Mesenchymal stem cell (in vitro differentiated cells and primary cell): ENCODE measurements around the gene INSC.

Source experiments
- DNase-seq: peaks from one replicate; pipeline ENCODE4 v3.0.0-alpha.2; 2013
- H2AFZ ChIP-seq: one replicate; pipeline ENCODE4 v1.6.1; 2013; ENCODE audit warnings: low read depth, mild to moderate bottlenecking, control low read depth, inconsistent platforms, low read length, moderate library complexity
- H2AK5ac ChIP-seq: 2 replicates; pipeline ENCODE4 v1.6.1; 2013; ENCODE audit warnings: low read length, moderate library complexity, mild to moderate bottlenecking, inconsistent platforms; ENCODE audit not compliant: severe bottlenecking
- H2BK120ac ChIP-seq: one replicate; pipeline ENCODE4 v1.6.1; 2013; ENCODE audit warnings: low read depth, mild to moderate bottlenecking, inconsistent platforms, low read length, moderate library complexity
- H2BK12ac ChIP-seq, 2 experiments: one replicate each; pipeline ENCODE4 v1.6.1; 2013; ENCODE audit warnings: inconsistent platforms in 2 of 2, low read length in 2 of 2, mild to moderate bottlenecking in 2 of 2, moderate library complexity in 2 of 2, control low read depth in 1 of 2
- H2BK15ac ChIP-seq: one replicate; pipeline ENCODE4 v1.6.1; 2013; ENCODE audit warnings: mild to moderate bottlenecking, low read depth, inconsistent platforms; ENCODE audit not compliant: poor library complexity, severe bottlenecking
- H2BK5ac ChIP-seq: 2 replicates; pipeline ENCODE4 v1.6.1; 2013; ENCODE audit warnings: low read depth, mild to moderate bottlenecking, low read length, control low read depth, inconsistent platforms; ENCODE audit not compliant: poor library complexity, severe bottlenecking
- H3K14ac ChIP-seq, 2 experiments: one replicate each; pipeline ENCODE4 v1.6.1; 2013; ENCODE audit warnings: inconsistent platforms in 2 of 2, low read length in 2 of 2, control low read depth in 1 of 2, mild to moderate bottlenecking in 1 of 2, moderate library complexity in 1 of 2
- H3K18ac ChIP-seq, 2 experiments: one replicate each; pipeline ENCODE4 v1.6.1; 2013; ENCODE audit warnings: inconsistent platforms in 2 of 2, low read length in 2 of 2, control low read depth in 1 of 2, low read depth in 1 of 2, mild to moderate bottlenecking in 1 of 2
- H3K23ac ChIP-seq, 2 experiments: one replicate each; pipeline ENCODE4 v1.6.1; 2013; ENCODE audit warnings: inconsistent platforms in 2 of 2, low read length in 2 of 2, mild to moderate bottlenecking in 2 of 2, moderate library complexity in 2 of 2, control low read depth in 1 of 2
- H3K27ac ChIP-seq: 2 replicates; pipeline ENCODE4 v1.5.1; 2013; ENCODE audit warnings: mild to moderate bottlenecking, moderate library complexity, low read length, control low read depth, inconsistent platforms; ENCODE audit not compliant: poor library complexity, severe bottlenecking
- H3K27me3 ChIP-seq, 2 experiments: 2 replicates each; pipeline versions ENCODE4 v1.6.1 to v1.7.0; 2013; ENCODE audit warnings: low read length in 2 of 2, mild to moderate bottlenecking in 2 of 2, moderate library complexity in 2 of 2, control low read depth in 1 of 2, inconsistent platforms in 1 of 2; ENCODE audit not compliant: control insufficient read depth in 1 of 2, insufficient read depth in 1 of 2
- H3K36me3 ChIP-seq, 2 experiments: 2 replicates each; pipeline versions ENCODE4 v1.6.1 to v1.7.0; 2013; ENCODE audit warnings: low read length in 2 of 2, control low read depth in 1 of 2, inconsistent platforms in 1 of 2, low read depth in 1 of 2, mild to moderate bottlenecking in 1 of 2; ENCODE audit not compliant: insufficient read depth in 2 of 2, control insufficient read depth in 1 of 2
- H3K4ac ChIP-seq, 2 experiments: one replicate each; pipeline ENCODE4 v1.6.1; 2013; ENCODE audit warnings: inconsistent platforms in 2 of 2, low read length in 2 of 2, mild to moderate bottlenecking in 2 of 2, moderate library complexity in 2 of 2, control low read depth in 1 of 2, low read depth in 1 of 2
- H3K4me1 ChIP-seq: 2 replicates; pipeline ENCODE4 v1.6.1; 2013; ENCODE audit warnings: low read depth, low read length, control low read depth; ENCODE audit not compliant: control insufficient read depth, insufficient read depth
- H3K4me2 ChIP-seq: 2 replicates; pipeline ENCODE4 v1.6.1; 2013; ENCODE audit warnings: low read length, mild to moderate bottlenecking, inconsistent platforms; ENCODE audit not compliant: poor library complexity, severe bottlenecking
- H3K4me3 ChIP-seq, 2 experiments: 2 replicates each; pipeline versions ENCODE4 v1.5.1 to v1.7.0; 2013; ENCODE audit warnings: low read length in 2 of 2, mild to moderate bottlenecking in 2 of 2, control low read depth in 1 of 2, low read depth in 1 of 2; ENCODE audit not compliant: insufficient read depth in 1 of 2
- H3K79me1 ChIP-seq: replicated peaks from 2 replicates; pipeline ENCODE4 v1.6.1; 2013; ENCODE audit warnings: mild to moderate bottlenecking, control low read depth, low read length, inconsistent platforms; ENCODE audit not compliant: poor library complexity, severe bottlenecking
- H3K9ac ChIP-seq: 2 replicates; pipeline ENCODE4 v1.7.0; 2013; ENCODE audit warnings: mild to moderate bottlenecking, low read length, moderate library complexity
- H3K9me3 ChIP-seq: 2 replicates; pipeline ENCODE4 v1.7.0; 2013; ENCODE audit warnings: mild to moderate bottlenecking, low read length; ENCODE audit not compliant: control insufficient read depth
- H4K8ac ChIP-seq: one replicate; pipeline ENCODE4 v1.6.1; 2013; ENCODE audit warnings: inconsistent platforms, mild to moderate bottlenecking, low read length, moderate library complexity
- H4K91ac ChIP-seq: one replicate; pipeline ENCODE4 v1.6.1; 2013; ENCODE audit warnings: mild to moderate bottlenecking, low read length, inconsistent platforms
- WGBS: methylation state at CpG from one replicate; pipeline ENCODE4 v1.1.7; 2013; ENCODE audit warnings: mixed read lengths; 5-methylcytosine and 5-hydroxymethylcytosine counted together

Gene INSC

GRCh38 chr11:15141381-15141780, 26.7 kb downstream of the INSC start:
- H3K27me3 ChIP-seq = no peaks in the 10 kb centered on the region
- WGBS = 79% methylated on average over 3 of the region's 3 CpGs
- H2AK5ac ChIP-seq = no peak overlapping the region
- no peak overlapping the region for H3K4me3 ChIP-seq
- H2BK15ac ChIP-seq = no peak overlapping the region
- no peak overlapping the region for H2BK5ac ChIP-seq
- no peak overlapping the region for H3K23ac ChIP-seq
- H4K8ac ChIP-seq = no peak overlapping the region
- H3K27ac ChIP-seq = no peak overlapping the region
- no peak overlapping the region for H2BK120ac ChIP-seq
- H2BK12ac ChIP-seq = no peak overlapping the region
- no peak overlapping the region for H3K18ac ChIP-seq
- no peak for DNase-seq
- no peak overlapping the region for H2AFZ ChIP-seq
- H3K9ac ChIP-seq = no peak overlapping the region
- no peaks in the 10 kb centered on the region for H3K36me3 ChIP-seq
- no peak overlapping the region for H3K14ac ChIP-seq
- H3K79me1 ChIP-seq = no peaks in the 10 kb centered on the region
- no peak overlapping the region for H3K4ac ChIP-seq
- peaks cover 2% of the 10 kb centered on the region for H3K4me1 ChIP-seq
- no peaks in the 10 kb centered on the region for H3K9me3 ChIP-seq
- H4K91ac ChIP-seq = no peak overlapping the region
- H3K4me2 ChIP-seq = no peak overlapping the region

- no peaks in the 10 kb centered on the region for H3K27me3 ChIP-seq
- no peaks in the 10 kb centered on the region for H3K9me3 ChIP-seq
- no peak overlapping the region for H3K23ac ChIP-seq
- peaks cover 2% of the 10 kb centered on the region for H3K4me1 ChIP-seq
- H4K8ac ChIP-seq = no peak overlapping the region
- H2BK5ac ChIP-seq = no peak overlapping the region
- H3K4me2 ChIP-seq = no peak overlapping the region
- no peak overlapping the region for H2AK5ac ChIP-seq
- H2BK120ac ChIP-seq = no peak overlapping the region
- H3K27ac ChIP-seq = no peak overlapping the region
- WGBS = 91% methylated on average over 6 of the region's 7 CpGs
- no peak overlapping the region for H3K14ac ChIP-seq
- H2BK12ac ChIP-seq = no peak overlapping the region
- H3K18ac ChIP-seq = no peak overlapping the region
- H4K91ac ChIP-seq = no peak overlapping the region
- no peaks in the 10 kb centered on the region for H3K79me1 ChIP-seq
- no peaks in the 10 kb centered on the region for H3K36me3 ChIP-seq
- H3K9ac ChIP-seq = no peak overlapping the region
- no peak overlapping the region for H2BK15ac ChIP-seq
- H2AFZ ChIP-seq = no peak overlapping the region
- no peak for DNase-seq
- H3K4ac ChIP-seq = no peak overlapping the region
- H3K4me3 ChIP-seq = no peak overlapping the region
These were observed 28.1 kb downstream of the INSC start for GRCh38 chr11:15142838-15143237.

GRCh38 chr11:15143855-15144254, 29.1 kb downstream of the INSC start:
- Histone ChIP-seq H2BK120ac (no peak overlapping the region), H2AK5ac (no peak overlapping the region), H3K79me1 (no peaks in the 10 kb centered on the region), H3K4me3 (no peak overlapping the region), H4K8ac (no peak overlapping the region), H3K18ac (no peak overlapping the region), H3K9ac (no peak overlapping the region), H3K9me3 (no peaks in the 10 kb centered on the region), H3K27ac (no peak overlapping the region), H4K91ac (no peak overlapping the region), H3K4me1 (peaks cover 2% of the 10 kb centered on the region), H2BK15ac (no peak overlapping the region), H2BK5ac (no peak overlapping the region), H3K23ac (no peak overlapping the region), H3K27me3 (no peaks in the 10 kb centered on the region), H3K36me3 (no peaks in the 10 kb centered on the region), H2BK12ac (no peak overlapping the region), H3K14ac (no peak overlapping the region), H3K4me2 (no peak overlapping the region), H3K4ac (no peak overlapping the region), H2AFZ (no peak overlapping the region)
- DNase-seq = no peak

- H3K18ac ChIP-seq = no peak overlapping the region
- no peak for DNase-seq
- H2AK5ac ChIP-seq = no peak overlapping the region
- no peak overlapping the region for H2BK15ac ChIP-seq
- H2AFZ ChIP-seq = no peak overlapping the region
- H3K4me3 ChIP-seq = no peak overlapping the region
- H3K79me1 ChIP-seq = no peaks in the 10 kb centered on the region
- H3K14ac ChIP-seq = no peak overlapping the region
- H3K9me3 ChIP-seq = no peaks in the 10 kb centered on the region
- no peak overlapping the region for H4K91ac ChIP-seq
- H4K8ac ChIP-seq = no peak overlapping the region
- WGBS = 100% methylated on average over 1 of the region's 1 CpG
- H3K4me2 ChIP-seq = no peak overlapping the region
- H3K4me1 ChIP-seq = peaks cover 2% of the 10 kb centered on the region
- no peak overlapping the region for H3K4ac ChIP-seq
- H2BK120ac ChIP-seq = no peak overlapping the region
- H2BK12ac ChIP-seq = no peak overlapping the region
- no peaks in the 10 kb centered on the region for H3K36me3 ChIP-seq
- no peak overlapping the region for H2BK5ac ChIP-seq
- H3K23ac ChIP-seq = no peak overlapping the region
- no peak overlapping the region for H3K27ac ChIP-seq
- H3K27me3 ChIP-seq = no peaks in the 10 kb centered on the region
- no peak overlapping the region for H3K9ac ChIP-seq
These were observed 29.6 kb downstream of the INSC start for GRCh38 chr11:15144347-15144746.
